ENCODE results near the gene GSTM4. TPM values are rescaled to one million over a fixed set of nuclear protein-coding genes. Genes with fewer than 3 reads are reported as not detected.
A peak's percentile ranks its signal among the peaks of the same experiment; 100 is the strongest.
"Not testable (repeated sequence)": the region's sequence is repeated elsewhere in the genome, so short reads cannot be mapped to it uniquely, and the experiment has no call there.

GSTM4 gene
- total RNA-seq, 4 donors from 2014 or later, result 16.3 to 47.0 (median 35.2) TPM

DNA sequence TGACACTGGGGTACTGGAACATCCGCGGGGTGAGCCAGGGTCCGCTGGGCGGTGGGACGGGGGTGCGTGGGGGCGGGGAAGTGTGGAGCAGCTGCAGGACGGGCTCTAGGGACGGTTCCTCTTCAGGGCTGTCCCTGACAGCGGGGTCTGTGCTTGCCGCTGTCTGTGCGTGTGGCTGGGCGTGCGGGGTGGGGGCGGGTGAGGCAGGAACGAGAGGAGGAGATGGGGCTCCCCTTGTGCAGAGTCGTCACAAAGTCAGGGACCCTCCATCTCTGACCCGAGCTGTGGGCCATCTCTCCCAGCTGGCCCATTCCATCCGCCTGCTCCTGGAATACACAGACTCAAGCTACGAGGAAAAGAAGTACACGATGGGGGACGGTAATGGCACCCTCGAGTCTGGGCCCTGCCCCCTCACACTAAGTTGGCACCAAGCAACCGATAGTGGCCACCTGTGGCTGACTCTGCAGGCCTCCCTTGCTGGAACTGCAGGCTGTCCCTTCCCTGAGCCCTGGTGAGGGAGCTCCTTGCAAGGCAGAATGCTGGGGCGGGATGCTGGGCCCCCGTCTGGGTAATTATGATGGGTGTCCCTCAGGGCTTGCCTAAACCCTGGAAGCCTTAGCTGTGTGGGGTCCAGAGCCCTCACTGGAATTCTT, 12.3 kb downstream of the GSTM4 start:
- TF ChIP-seq EP300 (IDR thresholded peaks at IDR 0.05), result no peak
- TF ChIP-seq, protein P1, sequence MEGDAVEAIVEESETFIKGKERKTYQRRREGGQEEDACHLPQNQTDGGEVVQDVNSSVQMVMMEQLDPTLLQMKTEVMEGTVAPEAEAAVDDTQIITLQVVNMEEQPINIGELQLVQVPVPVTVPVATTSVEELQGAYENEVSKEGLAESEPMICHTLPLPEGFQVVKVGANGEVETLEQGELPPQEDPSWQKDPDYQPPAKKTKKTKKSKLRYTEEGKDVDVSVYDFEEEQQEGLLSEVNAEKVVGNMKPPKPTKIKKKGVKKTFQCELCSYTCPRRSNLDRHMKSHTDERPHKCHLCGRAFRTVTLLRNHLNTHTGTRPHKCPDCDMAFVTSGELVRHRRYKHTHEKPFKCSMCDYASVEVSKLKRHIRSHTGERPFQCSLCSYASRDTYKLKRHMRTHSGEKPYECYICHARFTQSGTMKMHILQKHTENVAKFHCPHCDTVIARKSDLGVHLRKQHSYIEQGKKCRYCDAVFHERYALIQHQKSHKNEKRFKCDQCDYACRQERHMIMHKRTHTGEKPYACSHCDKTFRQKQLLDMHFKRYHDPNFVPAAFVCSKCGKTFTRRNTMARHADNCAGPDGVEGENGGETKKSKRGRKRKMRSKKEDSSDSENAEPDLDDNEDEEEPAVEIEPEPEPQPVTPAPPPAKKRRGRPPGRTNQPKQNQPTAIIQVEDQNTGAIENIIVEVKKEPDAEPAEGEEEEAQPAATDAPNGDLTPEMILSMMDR (IDR thresholded peaks at IDR 0.05), result no peak
- no peak for TF ChIP-seq POLR2A (IDR thresholded peaks at IDR 0.05)
- Histone ChIP-seq H3K9me3 (no peaks in the 10 kb centered on the region), H3K4me1 (peaks cover 0 to 11% (median 3%) of the 10 kb centered on the region in 4 donors), H3K27ac (peak overlapping the region; percentile 40 to 84 (median 70)), H3K36me3 (peaks cover 0 to 23% (median 0%) of the 10 kb centered on the region in 3 donors), H3K4me3 (peak overlapping the region; percentile 46 to 75 (median 66)), H3K27me3 (no peaks in the 10 kb centered on the region)
- DNase-seq (ENCODE audit: low spot score in 2 of 2), result no peak
- 3 to 6% methylated on average over 20 to 25 of the region's 26 CpGs for WGBS, 2 donors

DNA sequence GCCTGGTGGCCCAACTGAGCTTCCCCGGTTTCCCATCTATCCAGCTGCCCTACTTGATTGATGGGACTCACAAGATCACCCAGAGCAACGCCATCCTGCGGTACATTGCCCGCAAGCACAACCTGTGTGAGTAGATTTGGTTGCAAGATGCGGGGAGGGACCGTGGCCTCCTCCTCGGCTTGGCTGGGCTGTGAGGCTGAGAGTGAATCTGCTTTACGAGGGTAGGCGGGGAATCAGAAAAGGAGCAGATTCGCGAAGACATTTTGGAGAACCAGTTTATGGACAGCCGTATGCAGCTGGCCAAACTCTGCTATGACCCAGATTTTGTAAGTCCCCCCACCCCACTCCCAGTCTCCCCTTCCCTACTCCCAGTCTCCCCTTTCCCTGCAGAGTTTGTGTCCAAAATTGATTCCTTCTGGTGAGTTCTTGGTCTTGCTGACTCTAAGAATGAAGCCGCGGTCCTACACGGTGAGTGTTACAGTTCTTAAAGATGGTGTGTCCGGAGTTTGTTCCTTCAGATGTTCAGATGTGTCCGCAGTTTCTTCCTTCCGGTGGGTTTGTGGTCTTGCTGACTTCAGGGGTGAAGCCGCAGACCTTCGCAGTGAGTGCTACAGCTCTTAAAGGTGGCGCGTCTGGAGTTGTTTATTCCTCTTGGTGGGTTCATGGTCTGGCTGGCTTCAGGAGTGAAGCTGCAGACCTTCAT, 13.5 kb downstream of the GSTM4 start:
- DNase-seq (ENCODE audit: low spot score in 2 of 2), result no peak
- 92 to 93% methylated on average over 22 of the region's 22 CpGs for WGBS, 2 donors
- Histone ChIP-seq H3K4me3 (no peak overlapping the region), H3K36me3 (peaks cover 0 to 30% (median 0%) of the 10 kb centered on the region in 3 donors), H3K27me3 (no peaks in the 10 kb centered on the region), H3K27ac (no peak overlapping the region), H3K9me3 (no peaks in the 10 kb centered on the region), H3K4me1 (peaks cover 0 to 11% (median 3%) of the 10 kb centered on the region in 4 donors)
- TF ChIP-seq POLR2A (IDR thresholded peaks at IDR 0.05) (no peak), EP300 (IDR thresholded peaks at IDR 0.05) (no peak)
- TF ChIP-seq, protein P1 (IDR thresholded peaks at IDR 0.05), result no peak

DNA sequence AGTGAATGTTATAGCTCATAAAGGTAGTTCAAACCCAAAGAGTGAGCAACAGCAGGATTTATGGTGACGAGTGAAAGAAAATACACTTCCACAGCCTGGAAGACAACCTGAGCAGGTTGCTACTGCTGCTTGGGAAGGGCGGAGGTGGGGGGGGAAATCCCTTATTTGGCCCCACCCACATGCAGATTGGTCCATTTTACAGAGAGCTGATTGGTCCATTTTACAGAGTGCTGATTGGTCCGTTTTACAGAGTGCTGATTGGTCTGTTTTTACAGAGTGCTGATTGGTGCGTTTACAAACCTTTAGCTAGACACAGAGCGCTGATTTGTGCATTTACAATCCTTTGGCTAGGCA, 14.0 kb downstream of the GSTM4 start:
- H3K27ac ChIP-seq; H3K9me3 ChIP-seq; H3K4me3 ChIP-seq; DNase-seq (ENCODE audit: low spot score in 2 of 2); H3K27me3 ChIP-seq: not testable (repeated sequence)
- Histone ChIP-seq H3K4me1 (peaks cover 0 to 11% (median 3%) of the 10 kb centered on the region in 4 donors), H3K36me3 (peaks cover 0 to 30% (median 0%) of the 10 kb centered on the region in 3 donors)
- 91 to 98% methylated on average over 5 of the region's 5 CpGs for WGBS, 2 donors

DNA sequence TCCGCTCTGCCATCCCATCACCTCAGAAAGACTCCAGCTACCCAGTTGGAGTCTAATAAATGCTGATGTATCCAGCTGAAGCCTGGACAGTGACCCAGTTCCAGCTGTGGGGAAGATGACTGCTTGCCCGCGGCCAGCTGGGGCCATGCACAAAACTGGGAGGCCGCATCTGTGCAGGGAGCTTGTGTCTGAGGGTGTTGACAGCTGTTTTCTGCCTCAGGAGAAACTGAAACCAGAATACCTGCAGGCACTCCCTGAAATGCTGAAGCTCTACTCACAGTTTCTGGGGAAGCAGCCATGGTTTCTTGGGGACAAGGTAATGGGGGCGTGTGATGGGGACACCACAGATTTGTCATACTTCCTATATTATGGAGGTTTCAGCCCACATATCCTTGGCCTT, 15.2 kb downstream of the GSTM4 start:
- Histone ChIP-seq H3K36me3 (peaks cover 0 to 30% (median 0%) of the 10 kb centered on the region in 3 donors), H3K9me3 (no peaks in the 10 kb centered on the region), H3K4me1 (peaks cover 0 to 11% (median 3%) of the 10 kb centered on the region in 4 donors), H3K27me3 (no peaks in the 10 kb centered on the region), H3K27ac (no peak overlapping the region), H3K4me3 (no peak overlapping the region)
- no peak for DNase-seq (ENCODE audit: low spot score in 2 of 2)
- TF ChIP-seq, protein P1 (IDR thresholded peaks at IDR 0.05), result no peak
- TF ChIP-seq EP300 (IDR thresholded peaks at IDR 0.05), result no peak
- no peak for TF ChIP-seq POLR2A (IDR thresholded peaks at IDR 0.05)
- 86 to 94% methylated on average over 5 of the region's 5 CpGs for WGBS, 2 donors

DNA sequence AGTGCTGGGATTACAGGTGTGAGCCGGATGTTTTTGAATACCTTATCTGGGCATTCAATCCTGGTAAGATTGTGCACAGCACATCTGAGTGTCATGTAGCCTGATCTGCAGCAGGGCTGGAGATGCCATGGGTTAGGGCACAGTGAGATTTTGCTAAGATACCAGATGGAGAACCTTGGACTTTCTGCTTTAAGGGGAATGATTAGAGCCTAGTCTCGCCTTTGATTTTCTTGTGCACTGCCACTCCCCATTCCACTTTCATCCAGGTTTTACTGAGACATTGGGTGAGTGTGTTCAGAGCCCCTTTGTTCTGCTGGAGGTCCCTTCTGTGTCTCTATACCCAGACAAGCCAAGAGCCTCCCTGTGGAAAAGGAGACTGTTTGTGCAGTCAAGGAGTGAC, 18.0 kb downstream of the GSTM4 start:
- H3K4me3 ChIP-seq; DNase-seq (ENCODE audit: low spot score in 2 of 2); H3K27me3 ChIP-seq; H3K4me1 ChIP-seq; H3K9me3 ChIP-seq; H3K27ac ChIP-seq: not testable (repeated sequence)
- 87 to 95% methylated on average over 2 of the region's 2 CpGs for WGBS, 2 donors
- H3K36me3 ChIP-seq, result peaks cover 0 to 30% (median 0%) of the 10 kb centered on the region in 3 donors

DNA sequence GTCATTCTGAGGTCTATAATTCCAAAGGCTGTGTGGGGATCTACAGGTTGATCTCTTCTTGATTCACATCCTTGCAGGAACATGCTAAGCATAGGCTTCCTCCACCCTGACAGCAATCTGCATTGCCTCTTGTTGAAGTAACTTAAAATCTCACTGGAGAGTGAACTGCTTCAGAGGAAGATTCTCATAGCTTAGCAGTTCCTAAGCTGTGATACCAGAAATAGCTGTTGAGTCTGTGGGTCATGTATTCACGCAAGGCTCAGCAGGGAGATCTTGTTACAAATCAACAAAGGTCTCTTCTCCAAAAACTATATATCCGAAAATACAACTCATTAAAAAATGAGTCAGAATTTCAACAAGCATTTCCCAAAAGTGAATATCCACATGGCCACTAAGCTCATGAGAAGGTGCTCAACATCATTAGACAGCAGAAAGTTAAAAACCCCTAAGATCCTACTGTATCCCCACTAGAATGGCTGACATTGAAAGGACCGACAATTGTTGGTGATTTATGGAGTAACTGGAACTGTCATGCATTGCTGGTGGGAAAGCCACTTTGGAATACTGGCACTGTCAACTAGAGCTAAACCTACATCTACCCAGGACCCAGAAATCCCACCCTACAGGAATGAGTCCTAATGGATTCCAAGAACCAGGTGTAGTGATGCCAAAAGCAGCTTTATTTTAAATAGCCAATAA, 20.9 kb downstream of the GSTM4 start:
- H3K36me3 ChIP-seq, result peaks cover 0 to 21% (median 0%) of the 10 kb centered on the region in 3 donors
- H3K4me3 ChIP-seq; H3K27me3 ChIP-seq; H3K4me1 ChIP-seq; DNase-seq (ENCODE audit: low spot score in 2 of 2); H3K9me3 ChIP-seq; H3K27ac ChIP-seq: not testable (repeated sequence)
- WGBS, 2 donors, result 81% methylated on average over 3 of the region's 3 CpGs

Measured in tibial nerve (tissue), 4 donors.